GM12874 (cell line): ENCODE data around the gene PAX3.

Experiments
- CTCF ChIP-seq: IDR thresholded peaks from 2 replicates; pipeline ENCODE4 v1.5.1; 2011; ENCODE audit warnings: low read depth, mild to moderate bottlenecking, control low read depth, low read length, moderate library complexity; ENCODE audit not compliant: insufficient read depth

The PAX3 gene

GRCh38 chr2:222256250-222256649 lies 42.5 kb downstream of the PAX3 start:
- TF ChIP-seq CTCF: no peak

- no peak for TF ChIP-seq CTCF
Measured at GRCh38 chr2:222255090-222255489, 43.7 kb downstream of the PAX3 start.

GRCh38 chr2:222250313-222250712 lies 48.5 kb downstream of the PAX3 start:
- TF ChIP-seq CTCF: no peak

- TF ChIP-seq CTCF: no peak
Measured at GRCh38 chr2:222249444-222249843, 49.4 kb downstream of the PAX3 start.

- TF ChIP-seq CTCF: no peak
Measured at GRCh38 chr2:222248818-222249217, 50.0 kb downstream of the PAX3 start.

DNA sequence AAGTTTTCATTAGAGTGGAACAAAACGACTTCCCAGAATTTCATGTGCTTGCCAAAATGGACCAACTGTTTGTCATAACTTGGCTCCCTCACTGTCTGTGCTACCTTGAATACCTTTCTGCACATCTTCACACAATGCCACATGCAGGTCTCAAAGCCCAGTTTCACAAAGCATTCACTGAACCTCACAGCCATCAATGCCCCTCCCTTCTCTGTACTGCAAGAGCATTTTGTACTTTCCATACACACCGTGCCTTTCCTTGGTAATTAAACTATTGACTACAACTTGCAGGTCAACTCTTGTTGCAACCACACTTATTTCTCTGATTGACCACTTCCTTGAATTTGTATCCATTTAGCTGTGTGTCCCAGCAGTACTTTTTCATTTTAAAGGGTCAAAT lies 50.5 kb downstream of the PAX3 start:
- no peak for TF ChIP-seq CTCF

DNA sequence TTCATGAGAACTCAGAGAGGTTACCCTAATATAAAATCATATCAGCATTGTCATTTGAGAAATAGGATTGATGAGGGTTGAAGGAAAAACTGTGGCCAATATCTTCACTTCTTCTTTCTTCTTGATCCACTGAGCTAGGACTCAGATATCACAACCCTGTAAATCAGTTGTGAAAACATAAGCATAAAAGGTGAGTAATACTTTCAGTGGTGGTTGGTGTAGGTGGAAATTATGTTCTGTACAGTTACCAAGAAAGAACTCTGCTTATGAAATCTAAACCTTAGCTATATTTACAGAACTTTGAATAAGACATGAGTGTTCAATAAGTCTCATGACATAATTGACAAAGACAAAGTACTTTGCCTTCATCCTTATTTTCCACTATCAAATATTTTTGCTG lies 56.3 kb downstream of the PAX3 start:
- TF ChIP-seq CTCF: no peak
